Measurements from ENCODE around the gene MSI2. TPM values are rescaled to one million over a fixed set of nuclear protein-coding genes. Genes with fewer than 3 reads are reported as not detected.

The MSI2 gene
- total and polyA plus RNA-seq, 2 experiments from 2014 or later, result 18.9 to 41.8 TPM

GRCh38 chr17:57517632-57518456, 261.5 kb downstream of the MSI2 start:
- Histone ChIP-seq H3K4me2 (no peak overlapping the region), H3K4me1 (ENCODE audit: insufficient read depth) (peaks cover 10% of the 10 kb centered on the region), H3K27ac (ENCODE audit: low read depth) (no peak overlapping the region), H4K20me1 (replicated peaks; ENCODE audit: insufficient read depth) (0 out of 2 replicates have a peak, but pooled peaks cover 3% of the 10 kb centered on the region), H3K9me2 (ENCODE audit: insufficient read depth) (no peaks in the 10 kb centered on the region), H3K4me3 (no peak overlapping the region), H2AFZ (no peak overlapping the region), H3K36me3 (ENCODE audit: insufficient read depth) (no peaks in the 10 kb centered on the region), H3F3A (replicated peaks; ENCODE audit: low read depth) (no peaks in the 10 kb centered on the region), H3K27me3 (ENCODE audit: insufficient read depth) (no peaks in the 10 kb centered on the region), H3K79me2 (replicated peaks; ENCODE audit: insufficient read depth) (no peaks in the 10 kb centered on the region; the same call in 1 of the 2 replicates)
- peak; percentile 18; the same call in 2 of the 3 replicates for ATAC-seq
- Mint-ChIP-seq H3K27ac (no peak overlapping the region), H3K9me3 (no peaks in the 10 kb centered on the region), H3K36me3 (ENCODE audit: low read depth) (no peaks in the 10 kb centered on the region), H3K27me3 (ENCODE audit: insufficient read depth, low read depth, poor library complexity) (peaks cover 3% of the 10 kb centered on the region), H3K4me1 (peaks cover 49% of the 10 kb centered on the region), H3K4me3 (no peak overlapping the region)
- DNase-seq (ENCODE audit: low spot score), result no peak
- TF ChIP-seq ZNF331 (CRISPR knock-in tag; IDR thresholded peaks at IDR 0.05; ENCODE audit: low read depth) (no peak), POLR2AphosphoS5 (IDR thresholded peaks at IDR 0.05; ENCODE audit: low read depth) (no peak), NANOG (IDR thresholded peaks at IDR 0.05; ENCODE audit: borderline replicate concordance) (no peak), CREB1 (CRISPR knock-in tag; IDR thresholded peaks at IDR 0.05; ENCODE audit: low read depth) (no peak), STAT1 (IDR thresholded peaks at IDR 0.05; ENCODE audit: unreplicated experiment) (no peak), ZNF462 (CRISPR knock-in tag; IDR thresholded peaks at IDR 0.05) (no peak), JUNB (IDR thresholded peaks at IDR 0.05; ENCODE audit: unreplicated experiment) (no peak), REST (IDR thresholded peaks at IDR 0.05; ENCODE audit: unreplicated experiment) (no peak), EZH2phosphoT487 (IDR thresholded peaks at IDR 0.05; ENCODE audit: unreplicated experiment) (no peak), EZH2 (IDR thresholded peaks at IDR 0.05; ENCODE audit: low read depth, unreplicated experiment) (no peak), ZNF114 (CRISPR knock-in tag; IDR thresholded peaks at IDR 0.05) (no peak)
- TF ChIP-seq, protein P1, sequence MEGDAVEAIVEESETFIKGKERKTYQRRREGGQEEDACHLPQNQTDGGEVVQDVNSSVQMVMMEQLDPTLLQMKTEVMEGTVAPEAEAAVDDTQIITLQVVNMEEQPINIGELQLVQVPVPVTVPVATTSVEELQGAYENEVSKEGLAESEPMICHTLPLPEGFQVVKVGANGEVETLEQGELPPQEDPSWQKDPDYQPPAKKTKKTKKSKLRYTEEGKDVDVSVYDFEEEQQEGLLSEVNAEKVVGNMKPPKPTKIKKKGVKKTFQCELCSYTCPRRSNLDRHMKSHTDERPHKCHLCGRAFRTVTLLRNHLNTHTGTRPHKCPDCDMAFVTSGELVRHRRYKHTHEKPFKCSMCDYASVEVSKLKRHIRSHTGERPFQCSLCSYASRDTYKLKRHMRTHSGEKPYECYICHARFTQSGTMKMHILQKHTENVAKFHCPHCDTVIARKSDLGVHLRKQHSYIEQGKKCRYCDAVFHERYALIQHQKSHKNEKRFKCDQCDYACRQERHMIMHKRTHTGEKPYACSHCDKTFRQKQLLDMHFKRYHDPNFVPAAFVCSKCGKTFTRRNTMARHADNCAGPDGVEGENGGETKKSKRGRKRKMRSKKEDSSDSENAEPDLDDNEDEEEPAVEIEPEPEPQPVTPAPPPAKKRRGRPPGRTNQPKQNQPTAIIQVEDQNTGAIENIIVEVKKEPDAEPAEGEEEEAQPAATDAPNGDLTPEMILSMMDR (conservative IDR thresholded peaks at IDR 0.05; ENCODE audit: low read depth in 2 of 2), result no peak

Measured in GM23338 (cell line).